NCI-H2227 treated with DMSO at 0.1 percent for 48 hours (cell line): ENCODE measurements around the gene IAH1.

Source experiments
- DNase-seq: peaks from one replicate; lab custom pipeline; 2025; lab: John Stamatoyannopoulos, UW

The IAH1 gene

GRCh38 chr2:9527995-9528787, 53.8 kb downstream of the IAH1 start:
- no peak for DNase-seq

GRCh38 chr2:9532421-9532820, 58.1 kb downstream of the IAH1 start:
- no peak for DNase-seq

GRCh38 chr2:9533663-9534062, 59.3 kb downstream of the IAH1 start:
- DNase-seq, result no peak

- no peak for DNase-seq
Measured at GRCh38 chr2:9535177-9535576, 60.8 kb downstream of the IAH1 start.

- no peak for DNase-seq
Measured at GRCh38 chr2:9536504-9536903, 62.2 kb downstream of the IAH1 start.

- no peak for DNase-seq
Measured at GRCh38 chr2:9538000-9538507, 63.7 kb downstream of the IAH1 start.
